HFFc6 (cell line): ENCODE measurements around the gene NADK. TPM values are rescaled to one million over a fixed set of nuclear protein-coding genes. Genes with fewer than 3 reads are reported as not detected.

Experiments
- DNase-seq: peaks from one replicate; pipeline ENCODE4 v3.0.0-alpha.2; 2018
- H3K27ac Mint-ChIP-seq: 2 replicates; pipeline ENCODE4 v1.8.0; 2020; ENCODE audit warnings: mild to moderate bottlenecking, mixed read lengths
- H3K27me3 Mint-ChIP-seq: 2 replicates; pipeline ENCODE4 v1.8.0; 2021; ENCODE audit warnings: mild to moderate bottlenecking, moderate library complexity, mixed read lengths; ENCODE audit not compliant: insufficient read depth
- H3K36me3 Mint-ChIP-seq: 2 replicates; pipeline ENCODE4 v1.8.0; 2021; ENCODE audit warnings: low read depth, mixed read lengths
- H3K4me1 Mint-ChIP-seq: 2 replicates; pipeline ENCODE4 v1.8.0; 2020; ENCODE audit warnings: low read depth, mixed read lengths
- H3K4me3 Mint-ChIP-seq: 2 replicates; pipeline ENCODE4 v1.8.0; 2020; ENCODE audit warnings: mild to moderate bottlenecking, moderate library complexity, mixed read lengths
- H3K9me3 Mint-ChIP-seq: 2 replicates; pipeline ENCODE4 v1.8.0; 2020; ENCODE audit warnings: mild to moderate bottlenecking, mixed read lengths
- total RNA-seq, 6 experiments: library from RNA; stranded (reverse); fragmentation: NEBNext Ultra II Directional; extraction: Animal tissue kit (Norgen Biotek cat#: 25700); gene quantifications; 2 replicates in 1 of 6; 3 replicates in 5 of 6; pipeline ENCODE4 v1.2.3, GENCODE V29; 2021
- TF ChIP-seq, protein P1 (sequence below): fragments of 200-600 bp; sonication (generic); IDR thresholded peaks from 2 replicates; pipeline ENCODE4 v1.5.0; 2021; ENCODE audit warnings: antibody characterized with exemption, mild to moderate bottlenecking

NADK gene
- total RNA-seq, 6 experiments from 2014 or later: 50.3 to 68.8 (median 54.8) TPM

DNA sequence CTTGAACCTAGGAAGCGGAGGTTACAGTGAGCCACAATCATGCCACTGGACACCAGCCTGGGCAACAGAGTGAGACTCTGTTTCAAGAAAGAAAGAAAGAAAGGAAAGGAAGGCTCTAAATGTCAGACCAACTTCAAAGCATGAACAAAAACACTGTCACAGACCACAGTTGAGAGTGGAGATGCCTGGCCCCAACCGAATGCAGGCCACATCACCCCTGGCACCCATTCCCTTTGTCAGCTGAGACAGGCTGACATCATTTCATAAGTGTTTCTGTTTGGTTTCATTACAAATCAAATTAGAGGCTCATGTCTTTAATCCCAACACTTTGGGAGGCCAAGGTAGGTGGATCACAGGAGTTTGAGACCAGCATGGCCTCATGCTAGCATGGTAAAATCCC lies 28.6 kb upstream of the NADK start:
- H3K27ac Mint-ChIP-seq: peak overlapping the region; percentile 61
- peaks cover 28% of the 10 kb centered on the region for H3K36me3 Mint-ChIP-seq
- TF ChIP-seq, protein P1, sequence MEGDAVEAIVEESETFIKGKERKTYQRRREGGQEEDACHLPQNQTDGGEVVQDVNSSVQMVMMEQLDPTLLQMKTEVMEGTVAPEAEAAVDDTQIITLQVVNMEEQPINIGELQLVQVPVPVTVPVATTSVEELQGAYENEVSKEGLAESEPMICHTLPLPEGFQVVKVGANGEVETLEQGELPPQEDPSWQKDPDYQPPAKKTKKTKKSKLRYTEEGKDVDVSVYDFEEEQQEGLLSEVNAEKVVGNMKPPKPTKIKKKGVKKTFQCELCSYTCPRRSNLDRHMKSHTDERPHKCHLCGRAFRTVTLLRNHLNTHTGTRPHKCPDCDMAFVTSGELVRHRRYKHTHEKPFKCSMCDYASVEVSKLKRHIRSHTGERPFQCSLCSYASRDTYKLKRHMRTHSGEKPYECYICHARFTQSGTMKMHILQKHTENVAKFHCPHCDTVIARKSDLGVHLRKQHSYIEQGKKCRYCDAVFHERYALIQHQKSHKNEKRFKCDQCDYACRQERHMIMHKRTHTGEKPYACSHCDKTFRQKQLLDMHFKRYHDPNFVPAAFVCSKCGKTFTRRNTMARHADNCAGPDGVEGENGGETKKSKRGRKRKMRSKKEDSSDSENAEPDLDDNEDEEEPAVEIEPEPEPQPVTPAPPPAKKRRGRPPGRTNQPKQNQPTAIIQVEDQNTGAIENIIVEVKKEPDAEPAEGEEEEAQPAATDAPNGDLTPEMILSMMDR: no peak
- no peaks in the 10 kb centered on the region for H3K9me3 Mint-ChIP-seq
- peaks cover 11% of the 10 kb centered on the region for H3K27me3 Mint-ChIP-seq
- no peak for DNase-seq
- no peak overlapping the region for H3K4me3 Mint-ChIP-seq
- H3K4me1 Mint-ChIP-seq: no peaks in the 10 kb centered on the region

DNA sequence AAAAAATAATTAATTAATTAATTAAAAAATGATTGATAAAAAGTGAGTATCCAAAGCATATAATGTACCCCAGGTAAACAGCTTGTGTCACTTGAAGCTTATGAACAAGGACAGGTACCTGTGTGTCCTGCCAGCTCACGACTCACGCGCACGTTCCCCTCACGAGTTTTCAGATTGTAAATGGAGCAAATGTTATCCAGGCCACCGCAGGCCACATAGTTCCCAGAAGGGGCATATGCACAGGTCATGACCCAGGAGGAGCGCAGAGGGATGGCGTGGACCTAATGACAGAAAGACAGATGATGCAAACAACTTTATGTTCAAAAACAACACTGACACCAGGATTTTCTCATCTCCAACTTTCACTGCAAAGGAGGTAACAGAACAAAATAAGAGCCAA lies 26.0 kb upstream of the NADK start:
- Mint-ChIP-seq H3K27ac (no peak overlapping the region), H3K4me3 (no peak overlapping the region), H3K36me3 (peaks cover 33% of the 10 kb centered on the region), H3K4me1 (no peaks in the 10 kb centered on the region; the same call in 1 of the 2 replicates), H3K9me3 (no peaks in the 10 kb centered on the region), H3K27me3 (peaks cover 17% of the 10 kb centered on the region)
- DNase-seq: no peak
- TF ChIP-seq, protein P1: no peak

DNA sequence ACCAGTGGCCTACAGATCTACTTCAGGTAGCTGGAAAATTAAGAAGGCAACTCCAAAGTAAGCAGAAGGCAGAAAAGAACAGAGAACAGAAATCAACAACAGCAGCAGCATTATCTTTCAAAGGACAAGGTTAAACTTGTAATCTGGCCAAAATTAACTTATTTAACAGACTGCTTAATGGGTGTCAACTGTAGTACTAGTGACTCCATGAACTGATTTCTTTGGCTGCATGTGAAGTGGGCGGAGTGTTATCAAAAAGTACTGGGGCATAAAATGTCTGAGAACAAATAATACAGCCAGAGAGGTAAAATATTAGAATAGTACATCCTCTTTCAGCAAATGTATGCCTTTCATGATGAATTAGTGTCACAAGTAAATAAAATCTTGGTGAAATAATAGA lies 24.6 kb upstream of the NADK start:
- Mint-ChIP-seq H3K27ac (peak overlapping the region; percentile 11; the same call in 1 of the 2 replicates), H3K4me1 (no peaks in the 10 kb centered on the region; the same call in 1 of the 2 replicates), H3K9me3 (no peaks in the 10 kb centered on the region), H3K4me3 (no peak overlapping the region), H3K36me3 (peaks cover 34% of the 10 kb centered on the region), H3K27me3 (peaks cover 13% of the 10 kb centered on the region)
- no peak for DNase-seq
- TF ChIP-seq, protein P1: no peak

DNA sequence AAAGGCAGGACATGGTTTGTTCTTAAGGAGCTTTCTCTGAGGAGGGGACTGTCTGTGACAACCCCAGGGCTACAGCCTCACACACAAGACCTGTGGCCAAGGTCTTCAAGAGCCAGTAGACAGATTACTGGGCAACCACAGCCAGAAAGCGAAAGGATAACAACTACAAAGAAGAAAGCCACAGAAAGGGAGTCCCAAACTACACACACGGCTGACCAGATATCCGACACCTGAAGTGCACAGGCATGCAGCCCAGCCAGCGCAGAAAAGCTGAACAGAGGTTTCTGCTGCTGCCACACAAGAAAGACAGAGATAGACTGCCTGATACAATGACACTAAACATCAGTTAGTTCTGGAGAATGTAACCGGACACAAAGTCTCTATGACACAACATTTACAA lies 21.4 kb upstream of the NADK start:
- H3K36me3 Mint-ChIP-seq: peaks cover 36% of the 10 kb centered on the region
- TF ChIP-seq, protein P1: no peak
- no peak overlapping the region for H3K4me3 Mint-ChIP-seq
- no peaks in the 10 kb centered on the region; the same call in 1 of the 2 replicates for H3K4me1 Mint-ChIP-seq
- no peak for DNase-seq
- peak overlapping the region; percentile 23; the same call in 1 of the 2 replicates for H3K27ac Mint-ChIP-seq
- H3K9me3 Mint-ChIP-seq: no peaks in the 10 kb centered on the region
- peaks cover 17% of the 10 kb centered on the region for H3K27me3 Mint-ChIP-seq

DNA sequence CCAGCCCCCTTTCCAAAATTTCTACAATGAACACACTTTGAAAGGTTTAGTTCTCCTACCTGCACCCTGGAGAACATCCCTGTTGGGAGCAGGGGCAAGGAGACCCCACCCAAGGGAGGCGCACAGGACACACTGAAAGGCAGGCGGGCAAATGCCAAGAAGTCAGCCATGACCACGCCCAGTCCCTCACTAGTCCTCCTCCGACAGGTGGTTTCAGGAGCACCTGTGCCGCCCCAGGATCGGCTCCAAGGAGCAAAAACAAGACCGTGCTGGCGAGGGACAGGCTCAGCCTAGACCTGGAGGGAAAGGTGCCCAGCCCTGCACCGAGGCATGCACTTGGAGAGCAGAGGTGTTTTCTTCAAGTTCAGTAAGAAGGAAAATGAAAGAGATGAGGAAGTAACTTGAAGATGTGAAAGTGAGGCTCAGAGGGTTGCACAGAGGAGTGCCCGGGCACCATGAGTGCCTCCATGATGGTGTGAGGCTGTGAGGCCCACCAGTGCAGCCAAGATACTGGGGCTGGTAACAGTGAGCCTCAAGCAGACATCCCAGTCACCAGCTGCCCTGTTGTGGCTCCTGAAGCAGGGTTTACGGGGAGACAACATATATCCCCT lies 19.6 kb upstream of the NADK start:
- H3K27me3 Mint-ChIP-seq: peaks cover 16% of the 10 kb centered on the region
- peaks cover 39% of the 10 kb centered on the region for H3K36me3 Mint-ChIP-seq
- no peaks in the 10 kb centered on the region; the same call in 1 of the 2 replicates for H3K9me3 Mint-ChIP-seq
- no peak overlapping the region for H3K4me3 Mint-ChIP-seq
- TF ChIP-seq, protein P1: no peak
- no peaks in the 10 kb centered on the region; the same call in 1 of the 2 replicates for H3K4me1 Mint-ChIP-seq
- DNase-seq: no peak
- no peak overlapping the region for H3K27ac Mint-ChIP-seq
